Measurements from ENCODE around the gene GAS7. TPM values are rescaled to one million over a fixed set of nuclear protein-coding genes. Genes with fewer than 3 reads are reported as not detected.

Gene GAS7
- total RNA-seq, 1 donor from 2014 or later, result 2.9 TPM

- Histone ChIP-seq H3K4me1 (peaks cover 29% of the 10 kb centered on the region), H3K4me3 (no peak overlapping the region), H3K27ac (no peak overlapping the region), H3K9ac (no peak overlapping the region), H3K36me3 (no peaks in the 10 kb centered on the region), H3F3A (ENCODE audit: low read depth) (no peaks in the 10 kb centered on the region), H3K79me2 (ENCODE audit: low read depth) (no peaks in the 10 kb centered on the region), H3K4me2 (no peak overlapping the region), H3K9me3 (ENCODE audit: low read depth) (no peaks in the 10 kb centered on the region), H3K27me3 (no peaks in the 10 kb centered on the region), H4K20me1 (ENCODE audit: low read depth) (no peaks in the 10 kb centered on the region), H2AFZ (replicated peaks) (no peak overlapping the region)
- Mint-ChIP-seq H3K4me3 (no peak overlapping the region), H3K27me3 (ENCODE audit: insufficient read depth, low read depth) (peaks cover 6% of the 10 kb centered on the region), H3K27ac (no peak overlapping the region), H3K4me1 (peaks cover 43% of the 10 kb centered on the region), H3K36me3 (peaks cover 2% of the 10 kb centered on the region), H3K9me3 (peaks cover 2% of the 10 kb centered on the region)
- no peak for DNase-seq (ENCODE audit: low spot score)
- TF ChIP-seq CTCF (IDR thresholded peaks at IDR 0.05), result no peak
- no peak for TF ChIP-seq EZH2 (IDR thresholded peaks at IDR 0.05)
- TF ChIP-seq EZH2phosphoT487 (IDR thresholded peaks at IDR 0.05), result no peak
These were observed 68.1 kb downstream of the GAS7 start for GRCh38 chr17:10130263-10130662.

GRCh38 chr17:10127819-10128425, 70.5 kb downstream of the GAS7 start:
- H3K4me3 Mint-ChIP-seq, result peak overlapping the region; percentile 15
- no peak overlapping the region for H3K4me2 ChIP-seq
- H3K27ac Mint-ChIP-seq, result peak overlapping the region; percentile 97
- H3K9me3 Mint-ChIP-seq, result peaks cover 2% of the 10 kb centered on the region
- no peaks in the 10 kb centered on the region for H3F3A ChIP-seq (ENCODE audit: low read depth)
- H3K27me3 ChIP-seq, result no peaks in the 10 kb centered on the region
- peaks cover 40% of the 10 kb centered on the region for H3K4me1 Mint-ChIP-seq
- peaks cover 27% of the 10 kb centered on the region for H3K4me1 ChIP-seq
- TF ChIP-seq EZH2 (IDR thresholded peaks at IDR 0.05) (no peak), EZH2phosphoT487 (IDR thresholded peaks at IDR 0.05) (no peak), CTCF (IDR thresholded peaks at IDR 0.05) (no peak)
- H3K27me3 Mint-ChIP-seq (ENCODE audit: insufficient read depth, low read depth), result peaks cover 8% of the 10 kb centered on the region
- H2AFZ ChIP-seq (replicated peaks), result no peak overlapping the region
- no peak overlapping the region for H3K9ac ChIP-seq
- H3K27ac ChIP-seq, result no peak overlapping the region
- no peaks in the 10 kb centered on the region for H3K9me3 ChIP-seq (ENCODE audit: low read depth)
- no peak overlapping the region for H3K4me3 ChIP-seq
- H3K79me2 ChIP-seq (ENCODE audit: low read depth), result no peaks in the 10 kb centered on the region
- DNase-seq (ENCODE audit: low spot score), result peak; percentile 73
- no peaks in the 10 kb centered on the region for H3K36me3 ChIP-seq
- peaks cover 2% of the 10 kb centered on the region for H3K36me3 Mint-ChIP-seq
- H4K20me1 ChIP-seq (ENCODE audit: low read depth), result no peaks in the 10 kb centered on the region

GRCh38 chr17:10126616-10127501, 71.5 kb downstream of the GAS7 start:
- Histone ChIP-seq H3K27me3 (no peaks in the 10 kb centered on the region), H4K20me1 (ENCODE audit: low read depth) (no peaks in the 10 kb centered on the region), H3K36me3 (no peaks in the 10 kb centered on the region), H3F3A (ENCODE audit: low read depth) (no peaks in the 10 kb centered on the region), H3K9me3 (ENCODE audit: low read depth) (no peaks in the 10 kb centered on the region), H3K27ac (no peak overlapping the region), H3K4me1 (peaks cover 27% of the 10 kb centered on the region), H3K4me2 (no peak overlapping the region), H3K79me2 (ENCODE audit: low read depth) (no peaks in the 10 kb centered on the region), H3K9ac (no peak overlapping the region), H2AFZ (replicated peaks) (peak overlapping the region; percentile 70), H3K4me3 (no peak overlapping the region)
- Mint-ChIP-seq H3K27ac (peak overlapping the region; percentile 97), H3K4me1 (peaks cover 47% of the 10 kb centered on the region), H3K36me3 (peaks cover 2% of the 10 kb centered on the region), H3K4me3 (peak overlapping the region; percentile 31), H3K27me3 (ENCODE audit: insufficient read depth, low read depth) (peaks cover 8% of the 10 kb centered on the region), H3K9me3 (peaks cover 2% of the 10 kb centered on the region)
- TF ChIP-seq EZH2phosphoT487 (IDR thresholded peaks at IDR 0.05) (no peak), EZH2 (IDR thresholded peaks at IDR 0.05) (no peak), CTCF (IDR thresholded peaks at IDR 0.05) (no peak)
- DNase-seq (ENCODE audit: low spot score), result peak; percentile 19
